GM23248 (cell line): ENCODE measurements around the gene KBTBD7. TPM values are rescaled to one million over a fixed set of nuclear protein-coding genes. Genes with fewer than 3 reads are reported as not detected.

ENCODE experiments used
- DNase-seq: peaks from one replicate; pipeline ENCODE4 v3.0.0-alpha.2; 2015
- H2AFZ ChIP-seq: fragments of 200-600 bp; sonication (generic); 2 replicates; pipeline ENCODE4 v1.6.1; 2016; ENCODE audit warnings: antibody characterized with exemption
- H3F3A ChIP-seq: fragments of 200-600 bp; sonication (generic); 2 replicates; pipeline ENCODE4 v1.6.1; 2016; ENCODE audit warnings: mild to moderate bottlenecking, antibody characterized with exemption, mixed run types; ENCODE audit not compliant: insufficient read depth
- H3K27ac ChIP-seq: fragments of 200-600 bp; sonication (generic); 2 replicates; pipeline ENCODE4 v1.5.1; 2016; ENCODE audit warnings: mild to moderate bottlenecking
- H3K27me3 ChIP-seq: fragments of 200-600 bp; sonication (generic); replicated peaks from 2 replicates; pipeline ENCODE4 v1.6.1; 2016; ENCODE audit warnings: mild to moderate bottlenecking; ENCODE audit not compliant: insufficient read depth
- H3K36me3 ChIP-seq: fragments of 200-600 bp; sonication (generic); 2 replicates; pipeline ENCODE4 v1.6.1; 2016; ENCODE audit warnings: low read depth, mild to moderate bottlenecking
- H3K4me1 ChIP-seq: fragments of 200-600 bp; sonication (generic); 2 replicates; pipeline ENCODE4 v1.6.1; 2016; ENCODE audit warnings: mild to moderate bottlenecking; ENCODE audit not compliant: insufficient read depth
- H3K4me2 ChIP-seq: fragments of 200-600 bp; sonication (generic); one replicate; pipeline ENCODE4 v1.6.1; 2016; ENCODE audit warnings: mild to moderate bottlenecking; ENCODE audit not compliant: unreplicated experiment
- H3K4me3 ChIP-seq: fragments of 200-600 bp; sonication (generic); 2 replicates; pipeline ENCODE4 v1.5.1; 2016; ENCODE audit warnings: mild to moderate bottlenecking
- H3K79me2 ChIP-seq: fragments of 200-600 bp; sonication (generic); 2 replicates; pipeline ENCODE4 v1.6.1; 2016; ENCODE audit warnings: mild to moderate bottlenecking; ENCODE audit not compliant: insufficient read depth
- H3K9ac ChIP-seq: fragments of 200-600 bp; sonication (generic); 2 replicates; pipeline ENCODE4 v1.6.1; 2016; ENCODE audit warnings: mild to moderate bottlenecking
- H3K9me2 ChIP-seq: fragments of 200-600 bp; sonication (generic); 2 replicates; pipeline ENCODE4 v1.6.1; 2016; ENCODE audit warnings: mixed run types, mild to moderate bottlenecking, moderate library complexity; ENCODE audit not compliant: insufficient read depth
- H3K9me3 ChIP-seq: fragments of 200-600 bp; sonication (generic); one replicate; pipeline ENCODE4 v1.6.1; 2017; ENCODE audit warnings: low read depth
- H4K20me1 ChIP-seq: fragments of 200-600 bp; sonication (generic); 2 replicates; pipeline ENCODE4 v1.6.0; 2016; ENCODE audit not compliant: insufficient read depth
- EZH2 ChIP-seq: fragments of 200-600 bp; sonication (generic); IDR thresholded peaks from 2 replicates; pipeline ENCODE4 v1.6.1; 2018; ENCODE audit warnings: antibody characterized with exemption, mild to moderate bottlenecking; ENCODE audit not compliant: insufficient read depth, poor library complexity, severe bottlenecking
- EZH2phosphoT487 ChIP-seq: fragments of 200-600 bp; sonication (generic); IDR thresholded peaks from 2 replicates; pipeline ENCODE4 v1.6.1; 2018; ENCODE audit warnings: antibody characterized with exemption, moderate library complexity, mild to moderate bottlenecking, low read depth; ENCODE audit not compliant: insufficient read depth
- WGBS, 2 experiments: methylation state at CpG; one replicate each; pipeline ENCODE4 v1.1.6; 2015 to 2017; ENCODE audit warnings: low lambda C conversion rate in 2 of 2, low coverage in 1 of 2; ENCODE audit errors: missing lambda C conversion rate in 2 of 2; 5-methylcytosine and 5-hydroxymethylcytosine counted together
- in situ Hi-C: fragments of 300-500 bp; cut with MboI; formaldehyde crosslinking; loops from 2 replicates; pipeline ENCODE4 v1.15.0; 2020
- polyA plus RNA-seq: library from polyadenylated mRNA; unstranded; fragments of >200 nt; fragmentation: Nextera tagmentation; extraction: Ambion mirVana; gene quantifications from 2 replicates; pipeline ENCODE4 v1.2.1, GENCODE V29; 2016
- total RNA-seq: library from RNA; depleted of rRNA; stranded (reverse); fragments of >200 nt; shearing (Covaris generic); gene quantifications from 2 replicates; pipeline ENCODE4 v1.2.3, GENCODE V29; 2014

The KBTBD7 gene
- total and polyA plus RNA-seq, 2 experiments from 2014 or later, result 3.5 to 4.4 TPM

GRCh38 chr13:41159174-41159573 is 35.2 kb downstream of the KBTBD7 start:
- Histone ChIP-seq H3K4me2 (no peak overlapping the region), H3K79me2 (no peaks in the 10 kb centered on the region), H3K4me1 (no peaks in the 10 kb centered on the region), H3K9me2 (no peaks in the 10 kb centered on the region), H4K20me1 (no peaks in the 10 kb centered on the region), H3K9me3 (no peaks in the 10 kb centered on the region), H3F3A (no peaks in the 10 kb centered on the region), H2AFZ (no peak overlapping the region), H3K27ac (no peak overlapping the region), H3K36me3 (no peaks in the 10 kb centered on the region), H3K4me3 (no peak overlapping the region), H3K27me3 (no peaks in the 10 kb centered on the region), H3K9ac (no peak overlapping the region)
- TF ChIP-seq EZH2 (no peak), EZH2phosphoT487 (no peak)
- in situ Hi-C loops, result no loop called here
- no peak for DNase-seq

- Histone ChIP-seq H3K36me3 (no peaks in the 10 kb centered on the region), H3K4me1 (no peaks in the 10 kb centered on the region), H3K9me2 (no peaks in the 10 kb centered on the region), H3K9me3 (no peaks in the 10 kb centered on the region), H3F3A (no peaks in the 10 kb centered on the region), H3K9ac (no peak overlapping the region), H3K79me2 (no peaks in the 10 kb centered on the region), H4K20me1 (no peaks in the 10 kb centered on the region), H3K4me2 (no peak overlapping the region), H2AFZ (no peak overlapping the region), H3K27me3 (no peaks in the 10 kb centered on the region), H3K27ac (no peak overlapping the region), H3K4me3 (no peak overlapping the region)
- WGBS, 2 experiments, result 96 to 97% methylated on average over 4 of the region's 4 CpGs
- DNase-seq, result no peak
- in situ Hi-C loops, result no loop called here
- TF ChIP-seq EZH2 (no peak), EZH2phosphoT487 (no peak)
Measured at GRCh38 chr13:41157048-41157717, 37.2 kb downstream of the KBTBD7 start.

GRCh38 chr13:41156620-41157019 is 37.7 kb downstream of the KBTBD7 start:
- Histone ChIP-seq H3K9me2 (no peaks in the 10 kb centered on the region), H3K9ac (no peak overlapping the region), H3K27ac (no peak overlapping the region), H3K79me2 (no peaks in the 10 kb centered on the region), H3K27me3 (no peaks in the 10 kb centered on the region), H3K4me2 (no peak overlapping the region), H3F3A (no peaks in the 10 kb centered on the region), H3K9me3 (no peaks in the 10 kb centered on the region), H3K36me3 (no peaks in the 10 kb centered on the region), H2AFZ (no peak overlapping the region), H3K4me3 (no peak overlapping the region), H4K20me1 (no peaks in the 10 kb centered on the region), H3K4me1 (no peaks in the 10 kb centered on the region)
- TF ChIP-seq EZH2phosphoT487 (no peak), EZH2 (no peak)
- WGBS, 2 experiments, result 44 to 49% methylated on average over 2 of the region's 2 CpGs
- no peak for DNase-seq
- in situ Hi-C loops, result no loop called here

GRCh38 chr13:41154042-41154441 is 40.3 kb downstream of the KBTBD7 start:
- Histone ChIP-seq H3K9me2 (no peaks in the 10 kb centered on the region), H3K4me2 (no peak overlapping the region), H2AFZ (no peak overlapping the region), H3K9me3 (no peaks in the 10 kb centered on the region), H3K36me3 (no peaks in the 10 kb centered on the region), H3K27ac (no peak overlapping the region), H3K4me3 (no peak overlapping the region), H4K20me1 (no peaks in the 10 kb centered on the region), H3K27me3 (no peaks in the 10 kb centered on the region), H3K9ac (no peak overlapping the region), H3K79me2 (no peaks in the 10 kb centered on the region), H3K4me1 (no peaks in the 10 kb centered on the region), H3F3A (no peaks in the 10 kb centered on the region)
- no peak for DNase-seq
- no peak for TF ChIP-seq EZH2
- no peak for TF ChIP-seq EZH2phosphoT487
- in situ Hi-C loops, result no loop called here

GRCh38 chr13:41152005-41152404 is 42.4 kb downstream of the KBTBD7 start:
- in situ Hi-C loops, result no loop called here
- no peak for TF ChIP-seq EZH2
- no peak for TF ChIP-seq EZH2phosphoT487
- WGBS, 2 experiments, result 89% methylated on average over 3 of the region's 3 CpGs

More at GRCh38 chr13:41152005-41152404, 42.4 kb downstream of the KBTBD7 start:
- no peak overlapping the region for H3K4me3 ChIP-seq
- no peaks in the 10 kb centered on the region for H3K36me3 ChIP-seq
- H3K27me3 ChIP-seq, result no peaks in the 10 kb centered on the region
- H3K27ac ChIP-seq, result no peak overlapping the region
- no peak overlapping the region for H3K9ac ChIP-seq
- H3K4me1 ChIP-seq, result no peaks in the 10 kb centered on the region
- H3K9me3 ChIP-seq, result no peaks in the 10 kb centered on the region
- H3F3A ChIP-seq, result no peaks in the 10 kb centered on the region
- DNase-seq, result no peak
- H2AFZ ChIP-seq, result no peak overlapping the region
- no peaks in the 10 kb centered on the region for H3K9me2 ChIP-seq
- no peaks in the 10 kb centered on the region for H4K20me1 ChIP-seq
- no peaks in the 10 kb centered on the region for H3K79me2 ChIP-seq
- no peak overlapping the region for H3K4me2 ChIP-seq
